ENCODE measurements around the gene LOX. TPM values are rescaled to one million over a fixed set of nuclear protein-coding genes. Genes with fewer than 3 reads are reported as not detected.

LOX gene
- total and polyA plus RNA-seq, 9 of the 15 experiments (the other 6 are each of a cell fraction or from before 2014, with no cell fraction given), result 0.06 to 0.09 TPM; not detected in 7

DNA sequence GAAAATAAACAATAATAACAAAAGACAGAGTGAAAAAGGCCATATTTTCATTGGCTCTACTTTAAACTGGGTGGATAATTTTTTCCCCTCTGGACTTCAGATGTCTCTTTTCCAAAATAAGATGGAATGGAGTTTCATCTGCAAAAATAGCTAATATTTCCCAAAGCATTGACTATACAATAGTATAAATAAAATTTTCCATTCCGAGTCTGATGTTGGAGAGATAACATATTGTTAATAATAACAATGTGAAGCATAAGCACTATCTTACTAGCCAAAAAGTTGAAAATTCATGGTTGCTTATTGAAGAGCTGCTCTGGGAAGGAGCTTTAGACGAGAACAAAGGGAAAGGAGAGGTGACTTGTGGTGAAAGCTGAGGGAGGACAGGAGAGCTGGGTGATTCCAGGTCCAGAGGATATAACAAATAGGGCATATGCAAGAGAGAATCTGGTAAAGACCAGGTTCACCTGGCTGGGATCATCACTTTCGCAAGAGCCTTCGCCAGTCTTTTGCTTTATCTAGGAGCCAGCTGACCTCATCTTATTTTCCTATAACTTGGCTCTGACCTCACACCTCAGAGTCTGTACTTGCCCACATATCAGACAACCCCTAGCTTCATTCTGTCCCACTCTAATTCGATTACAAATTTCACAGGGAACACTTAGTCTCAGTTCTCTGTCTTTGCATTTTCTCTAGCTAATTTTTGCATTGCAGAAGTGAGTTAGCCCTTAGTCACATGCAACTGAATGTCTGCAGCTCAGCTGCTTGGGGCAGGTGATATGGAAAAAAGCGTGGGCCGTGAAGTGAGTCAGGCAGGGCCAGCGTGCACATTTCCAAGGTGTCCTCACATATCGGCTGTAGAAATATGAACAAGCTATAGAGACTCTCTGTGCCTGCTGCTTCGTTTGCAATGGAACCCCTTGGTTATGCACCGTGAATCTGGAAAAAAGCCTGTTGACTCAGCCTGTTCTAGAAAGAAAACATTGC lies 43.7 kb upstream of the LOX start (continued):
- TF ChIP-seq, protein P1, sequence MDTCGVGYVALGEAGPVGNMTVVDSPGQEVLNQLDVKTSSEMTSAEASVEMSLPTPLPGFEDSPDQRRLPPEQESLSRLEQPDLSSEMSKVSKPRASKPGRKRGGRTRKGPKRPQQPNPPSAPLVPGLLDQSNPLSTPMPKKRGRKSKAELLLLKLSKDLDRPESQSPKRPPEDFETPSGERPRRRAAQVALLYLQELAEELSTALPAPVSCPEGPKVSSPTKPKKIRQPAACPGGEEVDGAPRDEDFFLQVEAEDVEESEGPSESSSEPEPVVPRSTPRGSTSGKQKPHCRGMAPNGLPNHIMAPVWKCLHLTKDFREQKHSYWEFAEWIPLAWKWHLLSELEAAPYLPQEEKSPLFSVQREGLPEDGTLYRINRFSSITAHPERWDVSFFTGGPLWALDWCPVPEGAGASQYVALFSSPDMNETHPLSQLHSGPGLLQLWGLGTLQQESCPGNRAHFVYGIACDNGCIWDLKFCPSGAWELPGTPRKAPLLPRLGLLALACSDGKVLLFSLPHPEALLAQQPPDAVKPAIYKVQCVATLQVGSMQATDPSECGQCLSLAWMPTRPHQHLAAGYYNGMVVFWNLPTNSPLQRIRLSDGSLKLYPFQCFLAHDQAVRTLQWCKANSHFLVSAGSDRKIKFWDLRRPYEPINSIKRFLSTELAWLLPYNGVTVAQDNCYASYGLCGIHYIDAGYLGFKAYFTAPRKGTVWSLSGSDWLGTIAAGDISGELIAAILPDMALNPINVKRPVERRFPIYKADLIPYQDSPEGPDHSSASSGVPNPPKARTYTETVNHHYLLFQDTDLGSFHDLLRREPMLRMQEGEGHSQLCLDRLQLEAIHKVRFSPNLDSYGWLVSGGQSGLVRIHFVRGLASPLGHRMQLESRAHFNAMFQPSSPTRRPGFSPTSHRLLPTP (IDR thresholded peaks at IDR 0.05; ENCODE audit: borderline replicate concordance, extremely low read depth, insufficient read length), result no peak
- no peak for TF ChIP-seq NFE2L1 (tag; IDR thresholded peaks at IDR 0.05; ENCODE audit: borderline replicate concordance, low read depth)
- TF ChIP-seq, protein P2, sequence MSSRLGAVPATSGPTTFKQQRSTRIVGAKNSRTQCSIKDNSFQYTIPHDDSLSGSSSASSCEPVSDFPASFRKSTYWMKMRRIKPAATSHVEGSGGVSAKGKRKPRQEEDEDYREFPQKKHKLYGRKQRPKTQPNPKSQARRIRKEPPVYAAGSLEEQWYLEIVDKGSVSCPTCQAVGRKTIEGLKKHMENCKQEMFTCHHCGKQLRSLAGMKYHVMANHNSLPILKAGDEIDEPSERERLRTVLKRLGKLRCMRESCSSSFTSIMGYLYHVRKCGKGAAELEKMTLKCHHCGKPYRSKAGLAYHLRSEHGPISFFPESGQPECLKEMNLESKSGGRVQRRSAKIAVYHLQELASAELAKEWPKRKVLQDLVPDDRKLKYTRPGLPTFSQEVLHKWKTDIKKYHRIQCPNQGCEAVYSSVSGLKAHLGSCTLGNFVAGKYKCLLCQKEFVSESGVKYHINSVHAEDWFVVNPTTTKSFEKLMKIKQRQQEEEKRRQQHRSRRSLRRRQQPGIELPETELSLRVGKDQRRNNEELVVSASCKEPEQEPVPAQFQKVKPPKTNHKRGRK (tag; IDR thresholded peaks at IDR 0.05), result no peak
- TF ChIP-seq NR2C2 (CRISPR knock-in tag; IDR thresholded peaks at IDR 0.05), result no peak
- no peak for TF ChIP-seq NR2C2 (tag; IDR thresholded peaks at IDR 0.05)
- TF ChIP-seq AFF1 (IDR thresholded peaks at IDR 0.05; ENCODE audit: low read depth in 1 of 2, partially characterized antibody in 2 of 2), result no peak
- TF ChIP-seq HOXB6 (CRISPR knock-in tag; IDR thresholded peaks at IDR 0.05; ENCODE audit: borderline replicate concordance), result no peak
- no peak for TF ChIP-seq MED1 (CRISPR knock-in tag; IDR thresholded peaks at IDR 0.05; ENCODE audit: borderline replicate concordance)
- TF ChIP-seq RBM25 (IDR thresholded peaks at IDR 0.05; ENCODE audit: low read depth, low read length, severe bottlenecking), result no peak
- no peak for TF ChIP-seq NONO (IDR thresholded peaks at IDR 0.05; ENCODE audit: low read depth in 2 of 2, low read length in 1 of 2)
- no peak for TF ChIP-seq ZNF311 (CRISPR knock-in tag; IDR thresholded peaks at IDR 0.05)
- TF ChIP-seq ZHX1 (conservative IDR thresholded peaks at IDR 0.05; ENCODE audit: low read length), result no peak

Measured in K562 (cell line).